Mucosa of stomach (tissue), 1 donor: Measurements from ENCODE around the gene SNX5.

Experiments
- H3K27me3 ChIP-seq: one replicate; pipeline ENCODE4 v1.7.0; 2013; ENCODE audit warnings: mild to moderate bottlenecking, low read length; ENCODE audit not compliant: control insufficient read depth, insufficient read depth
- H3K36me3 ChIP-seq: one replicate; pipeline ENCODE4 v1.7.0; 2013; ENCODE audit warnings: low read length; ENCODE audit not compliant: control insufficient read depth, insufficient read depth
- H3K4me1 ChIP-seq: one replicate; pipeline ENCODE4 v1.7.0; 2013; ENCODE audit warnings: mild to moderate bottlenecking, low read length; ENCODE audit not compliant: control insufficient read depth, insufficient read depth
- H3K4me3 ChIP-seq: one replicate; pipeline ENCODE4 v1.7.0; 2013; ENCODE audit warnings: low read length
- H3K9ac ChIP-seq: one replicate; pipeline ENCODE4 v1.7.0; 2013; ENCODE audit warnings: mild to moderate bottlenecking, low read length, moderate library complexity
- H3K9me3 ChIP-seq: one replicate; pipeline ENCODE4 v1.7.0; 2013; ENCODE audit warnings: mild to moderate bottlenecking, low read length, moderate library complexity; ENCODE audit not compliant: control insufficient read depth
- donor health status: Pancreatic carcinoma.

The SNX5 gene

DNA sequence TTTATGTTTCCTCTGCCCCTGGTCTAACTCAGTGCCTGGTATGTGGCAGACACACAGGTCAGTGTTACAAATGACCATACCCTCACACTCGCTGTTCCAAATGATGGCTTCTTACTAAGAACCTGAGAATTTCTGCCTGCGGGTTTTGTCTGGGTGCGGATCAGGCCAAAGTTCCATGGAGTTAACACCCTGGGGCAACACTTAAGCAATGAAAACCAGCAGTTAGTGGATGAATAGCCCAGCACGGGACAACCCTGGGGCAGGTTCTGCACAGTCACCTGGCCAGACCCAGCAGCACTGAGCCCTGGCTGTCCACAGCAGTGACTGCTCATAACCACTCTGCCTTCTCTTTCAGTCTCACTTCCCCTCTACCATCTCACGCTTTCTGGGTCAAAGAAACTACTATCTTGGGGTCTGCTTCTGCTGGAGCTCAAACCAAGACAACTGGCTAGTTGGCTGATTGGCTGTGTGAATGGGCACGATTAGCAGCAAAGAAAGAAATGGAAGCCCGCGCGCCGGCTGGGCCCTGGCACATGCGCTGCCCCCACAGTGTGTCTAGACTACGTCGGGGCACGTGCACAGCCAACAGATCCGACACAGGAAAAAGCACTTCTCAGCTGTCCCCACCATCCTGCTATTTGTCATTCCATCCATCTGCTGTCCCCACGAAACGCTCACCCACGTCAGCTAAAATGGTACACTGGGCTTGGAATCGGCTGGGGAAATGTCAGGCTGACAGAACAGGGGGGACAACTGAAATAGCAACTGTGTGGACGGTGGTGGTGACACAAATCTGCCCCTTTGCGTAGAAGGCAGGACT lies 36.8 kb upstream of the SNX5 start:
- H3K36me3 ChIP-seq: no peaks in the 10 kb centered on the region
- no peak overlapping the region for H3K9ac ChIP-seq
- H3K4me1 ChIP-seq: peaks cover 46% of the 10 kb centered on the region
- no peaks in the 10 kb centered on the region for H3K27me3 ChIP-seq
- H3K4me3 ChIP-seq: no peak overlapping the region
- H3K9me3 ChIP-seq: no peaks in the 10 kb centered on the region

DNA sequence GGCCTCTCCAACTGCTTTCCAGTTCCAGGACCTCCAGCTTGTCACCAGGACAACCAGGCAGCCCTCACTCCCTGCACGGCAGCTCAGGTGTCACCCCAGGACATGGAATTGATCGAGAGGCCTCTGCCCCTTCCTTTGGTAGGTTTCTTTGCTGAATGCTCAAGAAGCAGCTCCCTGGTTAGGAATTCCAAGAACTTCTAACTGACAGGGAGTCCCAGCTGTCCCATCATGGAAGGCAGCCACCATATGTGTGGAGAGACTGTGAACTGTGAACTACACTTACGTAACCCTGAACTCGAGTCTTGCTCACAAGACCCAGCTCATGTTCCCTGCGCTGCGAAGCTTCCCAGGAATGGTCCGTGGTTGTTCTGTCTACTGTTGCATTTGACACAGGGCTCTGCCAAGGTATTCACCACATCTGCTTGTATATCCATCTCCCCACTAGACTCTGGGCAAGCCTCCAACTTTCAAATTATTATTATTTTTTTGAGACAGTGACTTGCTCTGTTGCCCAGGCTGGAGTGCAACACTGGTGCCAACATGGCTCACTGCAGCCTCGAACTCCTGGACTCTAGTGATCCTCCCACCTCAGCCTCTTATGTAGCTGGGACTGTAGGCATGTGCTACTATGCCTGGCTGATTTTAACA lies 35.9 kb upstream of the SNX5 start:
- Histone ChIP-seq H3K9ac (no peak overlapping the region), H3K27me3 (no peaks in the 10 kb centered on the region)

DNA sequence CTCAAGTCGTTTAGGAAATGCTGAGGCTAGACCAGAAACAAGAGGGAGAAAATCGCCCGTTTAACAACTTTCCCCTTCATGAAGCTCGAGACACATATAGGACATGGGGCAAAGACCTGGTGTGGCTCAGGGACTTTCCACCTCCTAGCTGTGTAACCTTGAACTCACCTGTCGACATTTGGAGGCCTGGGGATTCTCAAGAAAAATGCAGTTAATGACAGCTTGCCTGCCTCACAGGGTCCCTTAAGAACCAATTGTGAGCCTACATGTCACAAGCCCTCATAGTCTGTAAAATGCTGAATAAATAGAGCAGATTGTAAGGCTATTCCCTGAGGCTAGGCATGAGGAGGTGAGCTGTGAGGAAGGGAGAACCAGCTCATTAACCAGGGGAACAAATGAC lies 35.3 kb upstream of the SNX5 start:
- H3K9ac ChIP-seq: no peak overlapping the region
- no peaks in the 10 kb centered on the region for H3K27me3 ChIP-seq
- no peak overlapping the region for H3K4me3 ChIP-seq
- no peaks in the 10 kb centered on the region for H3K9me3 ChIP-seq
- no peaks in the 10 kb centered on the region for H3K36me3 ChIP-seq
- peaks cover 46% of the 10 kb centered on the region for H3K4me1 ChIP-seq

More for the DNA sequence above, 35.9 kb upstream of the SNX5 start:
- Histone ChIP-seq H3K4me1 (peaks cover 46% of the 10 kb centered on the region), H3K9me3 (no peaks in the 10 kb centered on the region), H3K4me3 (no peak overlapping the region), H3K36me3 (no peaks in the 10 kb centered on the region)

DNA sequence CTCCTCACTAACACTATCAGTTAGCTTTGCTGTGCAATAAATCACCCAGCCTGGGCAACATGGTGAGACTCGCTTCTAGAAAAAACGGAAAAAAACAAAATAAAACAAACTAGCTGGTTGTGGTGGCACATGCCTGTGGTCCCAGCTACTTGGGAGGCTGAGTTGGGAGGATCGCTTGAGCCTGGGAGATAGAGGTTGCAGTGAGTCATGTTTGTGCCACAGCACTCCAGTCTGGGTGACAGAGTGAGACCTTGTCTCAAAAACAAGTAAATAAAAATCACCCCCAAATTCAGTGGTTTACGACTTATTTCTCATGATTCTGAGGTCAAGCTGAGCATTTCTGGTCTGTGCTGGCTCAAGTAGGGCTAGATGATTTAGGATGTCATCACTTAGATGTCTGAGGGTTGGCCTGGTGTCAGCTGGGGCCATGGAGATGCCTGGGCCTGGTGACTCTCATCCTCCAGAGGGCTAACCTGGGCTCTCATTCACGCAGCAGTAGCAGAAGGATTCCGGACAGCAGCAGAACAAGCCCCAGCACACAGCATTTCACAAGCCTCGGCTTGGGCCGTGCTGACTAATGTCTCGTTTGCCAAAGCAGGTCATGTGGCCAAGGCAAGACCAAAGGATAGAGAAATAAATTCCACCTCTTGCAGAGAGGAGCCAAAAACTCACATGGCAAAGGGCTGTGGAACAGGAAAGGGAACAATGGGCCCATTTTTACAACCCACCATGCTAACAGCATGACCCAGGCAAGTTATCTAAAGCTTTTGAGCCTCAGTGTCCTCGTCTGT lies 32.7 kb upstream of the SNX5 start:
- Histone ChIP-seq H3K36me3 (no peaks in the 10 kb centered on the region), H3K4me1 (peaks cover 30% of the 10 kb centered on the region), H3K9ac (no peak overlapping the region), H3K27me3 (no peaks in the 10 kb centered on the region), H3K9me3 (no peaks in the 10 kb centered on the region), H3K4me3 (no peak overlapping the region)

DNA sequence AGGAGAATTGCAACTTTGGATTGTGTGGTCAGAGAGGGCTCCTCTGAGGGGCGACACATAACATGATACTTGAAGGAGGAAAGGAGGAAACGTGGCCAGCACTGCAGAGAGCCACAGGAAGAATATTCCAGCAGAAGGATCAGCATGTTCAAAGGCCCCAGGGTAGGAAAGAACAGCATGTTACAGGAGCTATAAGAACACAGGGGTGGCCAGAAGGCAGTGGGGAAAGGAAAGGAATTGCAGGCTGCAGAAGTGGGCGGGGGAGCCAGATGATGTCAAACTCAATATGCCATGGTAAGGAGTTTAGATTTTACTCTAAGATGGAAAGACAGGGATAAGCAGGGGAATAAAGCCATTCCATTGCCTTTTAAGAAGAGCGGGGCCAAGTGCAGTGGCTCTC lies 31.0 kb upstream of the SNX5 start:
- H3K36me3 ChIP-seq: no peaks in the 10 kb centered on the region
- no peak overlapping the region for H3K4me3 ChIP-seq
- H3K9ac ChIP-seq: no peak overlapping the region
- H3K4me1 ChIP-seq: peaks cover 15% of the 10 kb centered on the region
- no peaks in the 10 kb centered on the region for H3K27me3 ChIP-seq
- H3K9me3 ChIP-seq: no peaks in the 10 kb centered on the region

DNA sequence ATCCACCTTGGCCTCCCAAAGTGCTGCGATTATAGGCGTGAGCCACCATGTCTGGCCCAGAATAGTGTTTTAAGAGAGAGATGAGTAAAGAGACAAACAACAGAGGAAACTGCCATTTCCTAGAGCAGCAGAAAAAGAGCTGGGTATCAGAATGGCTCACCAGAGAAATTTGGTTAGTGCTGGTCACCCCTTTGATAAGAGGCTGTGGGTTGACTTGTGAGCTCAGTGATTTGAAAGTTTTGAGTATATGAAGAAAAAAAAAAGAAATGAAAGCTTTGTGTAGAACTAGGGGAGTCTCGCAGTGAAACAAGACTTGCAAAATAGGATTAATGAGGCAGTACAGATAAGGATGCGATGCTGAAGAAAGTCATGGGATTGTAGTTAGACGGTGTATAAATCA lies 29.9 kb upstream of the SNX5 start:
- Histone ChIP-seq H3K4me3 (no peak overlapping the region), H3K4me1 (peaks cover 9% of the 10 kb centered on the region), H3K36me3 (no peaks in the 10 kb centered on the region), H3K9me3 (no peaks in the 10 kb centered on the region), H3K9ac (no peak overlapping the region), H3K27me3 (no peaks in the 10 kb centered on the region)

DNA sequence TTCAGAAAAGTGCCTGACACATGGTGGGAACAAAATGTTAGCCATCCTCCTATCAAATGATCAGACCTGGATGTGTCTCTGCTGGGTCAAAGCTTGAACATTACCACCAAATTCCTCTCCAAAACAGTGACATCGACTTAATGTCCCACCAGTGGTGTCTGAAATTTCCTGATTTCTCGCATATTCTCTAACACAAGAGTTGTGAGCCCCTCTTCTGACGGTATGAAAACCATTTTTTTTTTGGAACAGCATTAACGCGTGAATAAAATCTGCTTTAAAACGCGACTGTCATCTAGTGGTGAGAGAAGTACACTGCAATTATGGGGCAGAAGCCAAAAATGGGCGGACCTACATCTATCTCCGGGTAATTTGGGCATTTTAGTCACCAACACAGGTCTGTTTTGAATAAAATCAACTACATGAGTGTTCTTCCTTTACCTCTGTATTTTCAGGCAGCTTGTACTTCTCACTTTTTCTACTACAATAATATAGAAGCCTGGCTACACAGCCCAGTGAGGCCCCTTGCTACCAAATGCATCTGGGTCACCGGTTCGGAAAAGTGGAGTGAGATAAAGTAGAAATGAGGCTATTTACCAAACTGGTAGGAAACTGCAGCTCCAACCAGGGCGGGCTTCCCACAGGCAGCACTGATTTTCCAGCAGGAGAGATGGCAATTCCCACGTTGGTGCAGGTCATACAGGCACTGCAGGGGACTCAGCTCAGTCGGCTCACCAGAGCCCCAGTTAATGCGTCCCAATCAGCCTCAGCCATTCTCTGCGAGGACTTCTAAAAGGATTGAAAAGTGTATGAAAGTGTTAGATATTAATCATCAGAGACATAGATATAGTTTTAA lies 27.6 kb upstream of the SNX5 start:
- Histone ChIP-seq H3K36me3 (no peaks in the 10 kb centered on the region), H3K4me3 (no peak overlapping the region), H3K4me1 (peaks cover 1% of the 10 kb centered on the region)

DNA sequence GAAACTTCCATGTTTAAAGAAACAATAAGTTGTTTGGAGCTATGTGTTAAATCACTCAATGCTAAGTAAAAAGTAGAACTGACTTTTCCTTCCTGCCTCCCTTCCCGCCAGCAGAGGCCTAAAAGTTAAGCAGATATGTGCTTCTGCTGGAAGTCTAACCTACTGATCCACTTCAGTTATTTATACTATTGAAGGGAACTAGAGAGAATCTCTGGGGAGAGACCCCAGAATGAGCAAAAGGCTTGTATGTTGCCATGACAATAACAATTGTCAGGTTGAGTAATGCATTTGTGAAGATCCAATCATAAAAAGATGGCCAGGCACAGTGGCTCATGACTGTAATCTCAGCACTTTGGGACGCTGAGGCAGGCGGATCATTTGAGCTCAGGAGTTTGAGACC lies 25.0 kb upstream of the SNX5 start:
- Histone ChIP-seq H3K36me3 (no peaks in the 10 kb centered on the region), H3K9ac (no peak overlapping the region), H3K27me3 (no peaks in the 10 kb centered on the region)

More for the DNA sequence above, 27.6 kb upstream of the SNX5 start:
- Histone ChIP-seq H3K9ac (no peak overlapping the region), H3K9me3 (no peaks in the 10 kb centered on the region), H3K27me3 (no peaks in the 10 kb centered on the region)

DNA sequence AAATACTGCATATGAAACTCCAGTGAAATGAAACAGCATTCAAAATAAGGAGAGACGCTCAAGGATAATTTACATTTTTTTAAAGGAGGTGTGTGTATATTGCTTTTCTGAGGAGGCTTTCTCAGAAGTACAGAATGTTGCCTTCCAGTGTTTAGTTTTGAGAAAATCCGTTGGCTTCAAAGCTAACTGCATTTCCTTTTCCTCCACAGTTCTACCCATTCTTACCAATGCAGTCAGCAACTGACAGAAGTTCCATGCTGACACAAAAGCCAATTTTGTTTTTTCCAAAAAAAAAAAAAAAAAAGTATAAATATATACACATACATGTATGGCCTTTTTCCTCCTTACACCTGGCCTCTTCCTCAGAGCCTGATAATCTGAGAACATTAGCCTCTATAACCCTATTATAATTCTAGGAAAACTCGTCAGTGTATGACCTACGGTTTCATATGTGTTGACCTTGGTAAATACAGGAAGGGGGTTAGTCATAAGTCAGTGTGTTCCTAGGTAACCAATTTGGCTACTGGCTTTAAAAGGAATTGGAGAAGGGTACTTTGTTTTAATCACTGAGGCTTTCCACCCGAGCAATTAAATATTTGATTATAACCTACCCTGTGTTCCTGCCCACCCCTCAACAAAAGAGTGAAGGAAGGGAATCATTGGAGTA lies 24.4 kb upstream of the SNX5 start:
- H3K36me3 ChIP-seq: no peaks in the 10 kb centered on the region
- H3K4me1 ChIP-seq: no peaks in the 10 kb centered on the region
- no peaks in the 10 kb centered on the region for H3K27me3 ChIP-seq
- no peak overlapping the region for H3K9ac ChIP-seq
- H3K9me3 ChIP-seq: no peaks in the 10 kb centered on the region
- no peak overlapping the region for H3K4me3 ChIP-seq

More for the DNA sequence above, 25.0 kb upstream of the SNX5 start:
- no peak overlapping the region for H3K4me3 ChIP-seq
- no peaks in the 10 kb centered on the region for H3K9me3 ChIP-seq
- no peaks in the 10 kb centered on the region for H3K4me1 ChIP-seq

DNA sequence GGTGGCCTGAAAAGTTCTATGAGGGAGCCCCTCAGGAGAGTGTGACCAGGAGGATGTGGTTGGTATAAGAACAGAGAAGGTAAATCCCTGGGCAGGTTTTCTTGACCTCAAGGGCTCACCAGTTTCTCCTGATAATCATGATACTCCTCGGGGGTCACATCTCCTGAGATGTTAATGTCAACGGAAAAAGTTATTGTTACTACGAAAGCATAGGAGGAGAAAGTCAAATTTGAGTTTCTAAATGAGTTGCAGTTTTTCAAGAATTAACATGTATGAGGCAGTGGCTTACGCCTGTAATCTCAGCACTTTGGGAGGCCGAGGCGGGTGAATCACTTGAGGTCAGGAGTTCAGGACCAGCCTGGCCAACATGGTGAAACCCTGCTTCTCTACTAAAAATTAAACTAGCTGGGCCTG lies 23.6 kb upstream of the SNX5 start:
- H3K9ac ChIP-seq: no peak overlapping the region
- no peak overlapping the region for H3K4me3 ChIP-seq
- no peaks in the 10 kb centered on the region for H3K4me1 ChIP-seq
- H3K36me3 ChIP-seq: no peaks in the 10 kb centered on the region
- H3K9me3 ChIP-seq: no peaks in the 10 kb centered on the region
- no peaks in the 10 kb centered on the region for H3K27me3 ChIP-seq

DNA sequence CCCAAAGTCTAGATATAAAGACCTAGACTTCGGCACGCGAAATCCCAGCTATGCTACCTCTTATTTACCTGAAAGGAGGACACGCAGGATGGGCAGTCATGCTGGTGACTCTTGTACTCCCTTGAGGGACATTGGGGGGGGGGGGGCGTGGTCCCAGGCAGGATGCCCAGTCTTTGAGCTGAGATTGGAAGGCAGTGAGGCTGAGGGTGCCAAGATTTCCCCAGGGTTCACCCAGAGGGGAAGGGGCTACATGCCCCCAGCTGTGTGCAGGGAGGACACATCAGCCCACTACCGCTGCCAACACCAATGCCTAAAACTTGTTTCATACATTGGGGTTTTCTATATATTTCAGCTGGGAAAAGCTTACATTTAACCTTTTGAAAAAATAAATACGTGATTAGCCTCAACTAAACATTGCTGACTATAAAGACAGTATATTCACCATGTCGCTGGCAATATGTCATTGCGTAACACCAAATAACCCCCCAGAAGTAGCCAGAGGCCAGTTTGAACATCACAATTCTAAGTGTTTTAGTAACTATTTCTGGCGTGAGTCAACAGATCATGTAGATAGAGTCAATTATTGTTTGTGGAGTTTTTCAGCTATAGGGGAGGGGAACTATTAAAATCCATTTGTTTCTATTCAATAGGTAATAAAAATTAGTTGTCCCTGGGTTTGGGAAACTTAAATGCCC lies 21.8 kb upstream of the SNX5 start:
- H3K9ac ChIP-seq: no peak overlapping the region
- H3K4me3 ChIP-seq: no peak overlapping the region
- H3K4me1 ChIP-seq: peaks cover 5% of the 10 kb centered on the region
- H3K9me3 ChIP-seq: no peaks in the 10 kb centered on the region
- no peaks in the 10 kb centered on the region for H3K27me3 ChIP-seq
- no peaks in the 10 kb centered on the region for H3K36me3 ChIP-seq
